ENCODE data around the gene GIGYF2.

DNA sequence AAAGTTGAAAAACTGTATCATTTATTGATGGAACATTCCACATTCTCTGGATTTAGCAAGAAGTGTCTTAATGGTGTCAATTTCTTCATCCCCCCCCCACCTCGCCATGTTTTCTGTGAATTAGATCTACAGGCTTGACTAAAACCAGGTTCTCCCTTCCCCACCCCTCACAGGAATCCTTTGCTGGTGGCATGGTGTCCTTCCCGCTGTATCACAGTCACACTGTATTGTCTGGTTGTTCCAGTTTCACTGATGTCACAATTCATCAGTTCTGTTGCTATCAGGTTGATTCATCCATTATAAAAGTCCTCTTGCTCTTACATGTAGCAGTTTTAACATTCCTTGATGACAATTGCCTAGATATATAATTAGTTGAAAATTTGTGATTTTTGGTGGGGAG lies 166.9 kb downstream of the GIGYF2 start:
- TF ChIP-seq, protein P1, sequence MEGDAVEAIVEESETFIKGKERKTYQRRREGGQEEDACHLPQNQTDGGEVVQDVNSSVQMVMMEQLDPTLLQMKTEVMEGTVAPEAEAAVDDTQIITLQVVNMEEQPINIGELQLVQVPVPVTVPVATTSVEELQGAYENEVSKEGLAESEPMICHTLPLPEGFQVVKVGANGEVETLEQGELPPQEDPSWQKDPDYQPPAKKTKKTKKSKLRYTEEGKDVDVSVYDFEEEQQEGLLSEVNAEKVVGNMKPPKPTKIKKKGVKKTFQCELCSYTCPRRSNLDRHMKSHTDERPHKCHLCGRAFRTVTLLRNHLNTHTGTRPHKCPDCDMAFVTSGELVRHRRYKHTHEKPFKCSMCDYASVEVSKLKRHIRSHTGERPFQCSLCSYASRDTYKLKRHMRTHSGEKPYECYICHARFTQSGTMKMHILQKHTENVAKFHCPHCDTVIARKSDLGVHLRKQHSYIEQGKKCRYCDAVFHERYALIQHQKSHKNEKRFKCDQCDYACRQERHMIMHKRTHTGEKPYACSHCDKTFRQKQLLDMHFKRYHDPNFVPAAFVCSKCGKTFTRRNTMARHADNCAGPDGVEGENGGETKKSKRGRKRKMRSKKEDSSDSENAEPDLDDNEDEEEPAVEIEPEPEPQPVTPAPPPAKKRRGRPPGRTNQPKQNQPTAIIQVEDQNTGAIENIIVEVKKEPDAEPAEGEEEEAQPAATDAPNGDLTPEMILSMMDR (conservative IDR thresholded peaks at IDR 0.05; ENCODE audit: low read length), result no peak
- no peak for TF ChIP-seq EZH2phosphoT487 (IDR thresholded peaks at IDR 0.05; ENCODE audit: borderline replicate concordance, low read depth, low read length)
